Liver (tissue), 3 donors: ENCODE data around the gene ROPN1L.

Source experiments
- CTCF ChIP-seq: fragments of 150-350 bp; IDR thresholded peaks from 2 replicates; pipeline ENCODE4 v1.5.1; 2017; ENCODE audit warnings: improper control_type of control experiment, low read depth, low read length; ENCODE audit not compliant: missing input control
- REST ChIP-seq: IDR thresholded peaks from 2 replicates; pipeline ENCODE4 v1.6.1; 2016; ENCODE audit warnings: antibody characterized with exemption, mild to moderate bottlenecking
- SP1 ChIP-seq: IDR thresholded peaks from 2 replicates; pipeline ENCODE4 v1.6.1; 2018; ENCODE audit warnings: antibody characterized with exemption, mild to moderate bottlenecking
- TAF1 ChIP-seq: conservative IDR thresholded peaks from 2 replicates; pipeline ENCODE4 v1.6.1; 2016; ENCODE audit warnings: antibody characterized with exemption, mild to moderate bottlenecking
- YY1 ChIP-seq: IDR thresholded peaks from 2 replicates; pipeline ENCODE4 v1.6.1; 2016; ENCODE audit warnings: antibody characterized with exemption, mild to moderate bottlenecking
- donor health status: healthy.
- donor health status: healthy.

- no peak for TF ChIP-seq SP1
- TF ChIP-seq TAF1 = no peak
- TF ChIP-seq REST = no peak
- no peak for TF ChIP-seq CTCF
- no peak for TF ChIP-seq YY1
Observed at GRCh38 chr5:10401498-10401897, 40.2 kb upstream of the ROPN1L start.
